Activated CD8-positive, alpha-beta T cell treated with anti-CD3 and anti-CD28 coated beads, Interleukin-2, amount 10 ng/mL, durations not matched to agents 7 days and 5 days (primary cell): ENCODE measurements around the gene HTT. TPM values are rescaled to one million over a fixed set of nuclear protein-coding genes. Genes with fewer than 3 reads are reported as not detected.
A peak's percentile ranks its signal among the peaks of the same experiment; 100 is the strongest.

Source experiments
- ATAC-seq: fragments of 150-1000 bp; cut with Tn5 transposase; one replicate; pipeline ENCODE4 v1.10.0; 2021; ENCODE audit warnings: moderate library complexity
- CTCF ChIA-PET: fragments of 350-600 bp; sonication (Branson Sonifier 250); formaldehyde crosslinking; loops from one replicate; lab custom pipeline; 2021; ENCODE audit warnings: antibody characterized with exemption; lab: Charles Lee
- POLR2A ChIA-PET: fragments of 350-600 bp; sonication (Branson Sonifier 250); formaldehyde crosslinking; loops from one replicate; lab custom pipeline; 2021; ENCODE audit warnings: antibody characterized with exemption; lab: Charles Lee
- DNase-seq: peaks from one replicate; pipeline ENCODE4 v3.0.0-alpha.2; 2020
- H3K27ac Mint-ChIP-seq: one replicate; pipeline ENCODE4 v1.8.0; 2021; ENCODE audit warnings: mild to moderate bottlenecking, mixed read lengths
- H3K27me3 Mint-ChIP-seq: one replicate; pipeline ENCODE4 v1.8.0; 2021; ENCODE audit warnings: low read depth, mixed read lengths
- H3K36me3 Mint-ChIP-seq: one replicate; pipeline ENCODE4 v1.8.0; 2021; ENCODE audit warnings: low read depth, mixed read lengths
- H3K4me1 Mint-ChIP-seq: one replicate; pipeline ENCODE4 v1.8.0; 2021; ENCODE audit warnings: low read depth, mixed read lengths
- H3K4me3 Mint-ChIP-seq: one replicate; pipeline ENCODE4 v1.8.0; 2021; ENCODE audit warnings: mild to moderate bottlenecking, mixed read lengths
- H3K9me3 Mint-ChIP-seq: one replicate; pipeline ENCODE4 v1.8.0; 2022; ENCODE audit warnings: mixed read lengths; ENCODE audit not compliant: insufficient read depth
- total RNA-seq, 2 experiments: library from RNA; stranded (reverse); gene quantifications; one replicate each; pipeline ENCODE4 v1.2.3, GENCODE V29; 2021

The HTT gene
- total RNA-seq, 2 experiments from 2014 or later = 51.2 to 58.0 TPM

- Mint-ChIP-seq H3K36me3 (no peaks in the 10 kb centered on the region), H3K27ac (no peak overlapping the region), H3K27me3 (peaks cover 16% of the 10 kb centered on the region), H3K4me1 (no peaks in the 10 kb centered on the region), H3K9me3 (peaks cover 3% of the 10 kb centered on the region), H3K4me3 (no peak overlapping the region)
- peak; percentile 0 for DNase-seq
- POLR2A ChIA-PET = no interaction called here
- CTCF ChIA-PET = interaction anchor here (1.2 kb wide), 1 partner anchor 11 kb away, joined by 3 read pairs; no protein-coding TSS in a partner anchor
- ATAC-seq = no peak
These were observed 206.0 kb downstream of the HTT start for GRCh38 chr4:3280466-3280865.

- H3K36me3 Mint-ChIP-seq = no peaks in the 10 kb centered on the region
- CTCF ChIA-PET = no interaction called here
These were observed 209.0 kb downstream of the HTT start for GRCh38 chr4:3283483-3283882.

GRCh38 chr4:3283916-3284315 is 209.4 kb downstream of the HTT start:
- no peak overlapping the region for H3K27ac Mint-ChIP-seq
- H3K4me1 Mint-ChIP-seq = peaks cover 4% of the 10 kb centered on the region
- H3K36me3 Mint-ChIP-seq = no peaks in the 10 kb centered on the region
- peaks cover 3% of the 10 kb centered on the region for H3K9me3 Mint-ChIP-seq
- DNase-seq (no peak), ATAC-seq (no peak)
- H3K27me3 Mint-ChIP-seq = peaks cover 15% of the 10 kb centered on the region
- ChIA-PET CTCF (no interaction called here), POLR2A (no interaction called here)
- H3K4me3 Mint-ChIP-seq = no peak overlapping the region

More at GRCh38 chr4:3283483-3283882, 209.0 kb downstream of the HTT start:
- Mint-ChIP-seq H3K9me3 (peaks cover 3% of the 10 kb centered on the region), H3K4me3 (no peak overlapping the region), H3K27ac (no peak overlapping the region), H3K27me3 (peaks cover 17% of the 10 kb centered on the region), H3K4me1 (peaks cover 4% of the 10 kb centered on the region)
- POLR2A ChIA-PET = no interaction called here
- ATAC-seq (no peak), DNase-seq (peak; percentile 14)

- DNase-seq (peak; percentile 17), ATAC-seq (no peak)
- ChIA-PET POLR2A (no interaction called here), CTCF (no interaction called here)
- no peaks in the 10 kb centered on the region for H3K36me3 Mint-ChIP-seq
- no peaks in the 10 kb centered on the region for H3K9me3 Mint-ChIP-seq
- H3K4me3 Mint-ChIP-seq = no peak overlapping the region
- H3K4me1 Mint-ChIP-seq = peaks cover 4% of the 10 kb centered on the region
- H3K27me3 Mint-ChIP-seq = peaks cover 19% of the 10 kb centered on the region
- no peak overlapping the region for H3K27ac Mint-ChIP-seq
These were observed 210.5 kb downstream of the HTT start for GRCh38 chr4:3284734-3285557.

- peaks cover 23% of the 10 kb centered on the region for H3K27me3 Mint-ChIP-seq
- DNase-seq (peak; percentile 20), ATAC-seq (peak; percentile 30)
- no peak overlapping the region for H3K4me3 Mint-ChIP-seq
- H3K9me3 Mint-ChIP-seq = no peaks in the 10 kb centered on the region
- POLR2A ChIA-PET = no interaction called here
- CTCF ChIA-PET = no interaction called here
- no peaks in the 10 kb centered on the region for H3K36me3 Mint-ChIP-seq
- no peak overlapping the region for H3K27ac Mint-ChIP-seq
- H3K4me1 Mint-ChIP-seq = peaks cover 4% of the 10 kb centered on the region
These were observed 211.3 kb downstream of the HTT start for GRCh38 chr4:3285558-3286334.

GRCh38 chr4:3286335-3287175 is 212.1 kb downstream of the HTT start:
- peak; percentile 12 for DNase-seq
- H3K4me3 Mint-ChIP-seq = no peak overlapping the region
- CTCF ChIA-PET = no interaction called here

GRCh38 chr4:3287271-3287971 is 212.9 kb downstream of the HTT start:
- H3K4me3 Mint-ChIP-seq = no peak overlapping the region

More at GRCh38 chr4:3286335-3287175, 212.1 kb downstream of the HTT start:
- Mint-ChIP-seq H3K27me3 (peaks cover 27% of the 10 kb centered on the region), H3K4me1 (peaks cover 5% of the 10 kb centered on the region), H3K27ac (no peak overlapping the region), H3K36me3 (no peaks in the 10 kb centered on the region), H3K9me3 (no peaks in the 10 kb centered on the region)
- POLR2A ChIA-PET = no interaction called here
- ATAC-seq = no peak

GRCh38 chr4:3287972-3288570 is 213.6 kb downstream of the HTT start:
- Mint-ChIP-seq H3K36me3 (no peaks in the 10 kb centered on the region), H3K4me1 (peaks cover 10% of the 10 kb centered on the region), H3K9me3 (no peaks in the 10 kb centered on the region), H3K27ac (no peak overlapping the region), H3K27me3 (peaks cover 27% of the 10 kb centered on the region), H3K4me3 (no peak overlapping the region)
- POLR2A ChIA-PET = interaction anchor here (0.8 kb wide), 1 partner anchor 135 kb away, joined by 4 read pairs; no protein-coding TSS in a partner anchor
- DNase-seq = no peak
- CTCF ChIA-PET = no interaction called here
- no peak for ATAC-seq

More at GRCh38 chr4:3287271-3287971, 212.9 kb downstream of the HTT start:
- Mint-ChIP-seq H3K9me3 (no peaks in the 10 kb centered on the region), H3K4me1 (peaks cover 10% of the 10 kb centered on the region), H3K27me3 (peaks cover 27% of the 10 kb centered on the region), H3K36me3 (no peaks in the 10 kb centered on the region), H3K27ac (no peak overlapping the region)
- DNase-seq (no peak), ATAC-seq (no peak)
- ChIA-PET CTCF (no interaction called here), POLR2A (no interaction called here)

GRCh38 chr4:3288571-3289094 is 214.2 kb downstream of the HTT start:
- ChIA-PET POLR2A (interaction anchor here (0.8 kb wide), 1 partner anchor 136 kb away, joined by 4 read pairs; no protein-coding TSS in a partner anchor), CTCF (no interaction called here)
- Mint-ChIP-seq H3K4me1 (peaks cover 13% of the 10 kb centered on the region), H3K27ac (no peak overlapping the region), H3K27me3 (peaks cover 31% of the 10 kb centered on the region), H3K9me3 (no peaks in the 10 kb centered on the region), H3K4me3 (no peak overlapping the region), H3K36me3 (no peaks in the 10 kb centered on the region)
- ATAC-seq (no peak), DNase-seq (no peak)

GRCh38 chr4:3290476-3290875 is 216.0 kb downstream of the HTT start:
- H3K4me1 Mint-ChIP-seq = peaks cover 14% of the 10 kb centered on the region
- peaks cover 45% of the 10 kb centered on the region for H3K27me3 Mint-ChIP-seq
- H3K36me3 Mint-ChIP-seq = no peaks in the 10 kb centered on the region
- ChIA-PET CTCF (no interaction called here), POLR2A (no interaction called here)
- DNase-seq = peak; percentile 11
- ATAC-seq = no peak
- H3K9me3 Mint-ChIP-seq = no peaks in the 10 kb centered on the region
- H3K4me3 Mint-ChIP-seq = no peak overlapping the region
- H3K27ac Mint-ChIP-seq = no peak overlapping the region
